Mesenchymal stem cell (in vitro differentiated cells and primary cell): Measurements from ENCODE around the gene SATB1.

Source experiments
- DNase-seq: peaks from one replicate; pipeline ENCODE4 v3.0.0-alpha.2; 2013
- H2AFZ ChIP-seq: one replicate; pipeline ENCODE4 v1.6.1; 2013; ENCODE audit warnings: low read depth, mild to moderate bottlenecking, control low read depth, inconsistent platforms, low read length, moderate library complexity
- H2AK5ac ChIP-seq: 2 replicates; pipeline ENCODE4 v1.6.1; 2013; ENCODE audit warnings: low read length, moderate library complexity, mild to moderate bottlenecking, inconsistent platforms; ENCODE audit not compliant: severe bottlenecking
- H2BK120ac ChIP-seq: one replicate; pipeline ENCODE4 v1.6.1; 2013; ENCODE audit warnings: low read depth, mild to moderate bottlenecking, inconsistent platforms, low read length, moderate library complexity
- H2BK12ac ChIP-seq, 2 experiments: one replicate each; pipeline ENCODE4 v1.6.1; 2013; ENCODE audit warnings: inconsistent platforms in 2 of 2, low read length in 2 of 2, mild to moderate bottlenecking in 2 of 2, moderate library complexity in 2 of 2, control low read depth in 1 of 2
- H2BK15ac ChIP-seq: one replicate; pipeline ENCODE4 v1.6.1; 2013; ENCODE audit warnings: mild to moderate bottlenecking, low read depth, inconsistent platforms; ENCODE audit not compliant: poor library complexity, severe bottlenecking
- H2BK5ac ChIP-seq: 2 replicates; pipeline ENCODE4 v1.6.1; 2013; ENCODE audit warnings: low read depth, mild to moderate bottlenecking, low read length, control low read depth, inconsistent platforms; ENCODE audit not compliant: poor library complexity, severe bottlenecking
- H3K14ac ChIP-seq, 2 experiments: one replicate each; pipeline ENCODE4 v1.6.1; 2013; ENCODE audit warnings: inconsistent platforms in 2 of 2, low read length in 2 of 2, control low read depth in 1 of 2, mild to moderate bottlenecking in 1 of 2, moderate library complexity in 1 of 2
- H3K18ac ChIP-seq, 2 experiments: one replicate each; pipeline ENCODE4 v1.6.1; 2013; ENCODE audit warnings: inconsistent platforms in 2 of 2, low read length in 2 of 2, control low read depth in 1 of 2, low read depth in 1 of 2, mild to moderate bottlenecking in 1 of 2
- H3K23ac ChIP-seq, 2 experiments: one replicate each; pipeline ENCODE4 v1.6.1; 2013; ENCODE audit warnings: inconsistent platforms in 2 of 2, low read length in 2 of 2, mild to moderate bottlenecking in 2 of 2, moderate library complexity in 2 of 2, control low read depth in 1 of 2
- H3K27ac ChIP-seq: 2 replicates; pipeline ENCODE4 v1.5.1; 2013; ENCODE audit warnings: mild to moderate bottlenecking, moderate library complexity, low read length, control low read depth, inconsistent platforms; ENCODE audit not compliant: poor library complexity, severe bottlenecking
- H3K27me3 ChIP-seq, 2 experiments: 2 replicates each; pipeline versions ENCODE4 v1.6.1 to v1.7.0; 2013; ENCODE audit warnings: low read length in 2 of 2, mild to moderate bottlenecking in 2 of 2, moderate library complexity in 2 of 2, control low read depth in 1 of 2, inconsistent platforms in 1 of 2; ENCODE audit not compliant: control insufficient read depth in 1 of 2, insufficient read depth in 1 of 2
- H3K36me3 ChIP-seq, 2 experiments: 2 replicates each; pipeline versions ENCODE4 v1.6.1 to v1.7.0; 2013; ENCODE audit warnings: low read length in 2 of 2, control low read depth in 1 of 2, inconsistent platforms in 1 of 2, low read depth in 1 of 2, mild to moderate bottlenecking in 1 of 2; ENCODE audit not compliant: insufficient read depth in 2 of 2, control insufficient read depth in 1 of 2
- H3K4ac ChIP-seq, 2 experiments: one replicate each; pipeline ENCODE4 v1.6.1; 2013; ENCODE audit warnings: inconsistent platforms in 2 of 2, low read length in 2 of 2, mild to moderate bottlenecking in 2 of 2, moderate library complexity in 2 of 2, control low read depth in 1 of 2, low read depth in 1 of 2
- H3K4me1 ChIP-seq: 2 replicates; pipeline ENCODE4 v1.6.1; 2013; ENCODE audit warnings: low read depth, low read length, control low read depth; ENCODE audit not compliant: control insufficient read depth, insufficient read depth
- H3K4me2 ChIP-seq: 2 replicates; pipeline ENCODE4 v1.6.1; 2013; ENCODE audit warnings: low read length, mild to moderate bottlenecking, inconsistent platforms; ENCODE audit not compliant: poor library complexity, severe bottlenecking
- H3K4me3 ChIP-seq, 2 experiments: 2 replicates each; pipeline versions ENCODE4 v1.5.1 to v1.7.0; 2013; ENCODE audit warnings: low read length in 2 of 2, mild to moderate bottlenecking in 2 of 2, control low read depth in 1 of 2, low read depth in 1 of 2; ENCODE audit not compliant: insufficient read depth in 1 of 2
- H3K79me1 ChIP-seq: replicated peaks from 2 replicates; pipeline ENCODE4 v1.6.1; 2013; ENCODE audit warnings: mild to moderate bottlenecking, control low read depth, low read length, inconsistent platforms; ENCODE audit not compliant: poor library complexity, severe bottlenecking
- H3K9ac ChIP-seq: 2 replicates; pipeline ENCODE4 v1.7.0; 2013; ENCODE audit warnings: mild to moderate bottlenecking, low read length, moderate library complexity
- H3K9me3 ChIP-seq: 2 replicates; pipeline ENCODE4 v1.7.0; 2013; ENCODE audit warnings: mild to moderate bottlenecking, low read length; ENCODE audit not compliant: control insufficient read depth
- H4K8ac ChIP-seq: one replicate; pipeline ENCODE4 v1.6.1; 2013; ENCODE audit warnings: inconsistent platforms, mild to moderate bottlenecking, low read length, moderate library complexity
- H4K91ac ChIP-seq: one replicate; pipeline ENCODE4 v1.6.1; 2013; ENCODE audit warnings: mild to moderate bottlenecking, low read length, inconsistent platforms
- WGBS: methylation state at CpG from one replicate; pipeline ENCODE4 v1.1.7; 2013; ENCODE audit warnings: mixed read lengths; 5-methylcytosine and 5-hydroxymethylcytosine counted together

The SATB1 gene

GRCh38 chr3:18425641-18426257 is 610 bp upstream of the SATB1 start:
- Histone ChIP-seq H3K36me3 (peaks cover 0 to under 1% of the 10 kb centered on the region in 2 experiments), H3K79me1 (no peaks in the 10 kb centered on the region), H3K4me1 (no peaks in the 10 kb centered on the region), H2BK12ac (no peak overlapping the region), H3K4me3 (peak overlapping the region; percentile 80 to 83), H3K27ac (no peak overlapping the region), H3K4me2 (peak overlapping the region; percentile 97), H4K8ac (no peak overlapping the region), H2AFZ (no peak overlapping the region), H3K18ac (peak overlapping the region in 1 of 2 experiments; percentile 28), H3K9me3 (no peaks in the 10 kb centered on the region), H2BK120ac (no peak overlapping the region), H2AK5ac (no peak overlapping the region), H4K91ac (no peak overlapping the region), H3K4ac (no peak overlapping the region), H2BK15ac (no peak overlapping the region), H2BK5ac (no peak overlapping the region), H3K27me3 (peaks cover 0 to 7% of the 10 kb centered on the region in 2 experiments), H3K9ac (peak overlapping the region; percentile 72), H3K14ac (peak overlapping the region in 1 of 2 experiments; percentile 45), H3K23ac (peak overlapping the region in 1 of 2 experiments; percentile 81)
- peak; percentile 8 for DNase-seq
- under 1% methylated on average over 22 of the region's 47 CpGs for WGBS

- Histone ChIP-seq H4K91ac (no peak overlapping the region), H3K79me1 (no peaks in the 10 kb centered on the region), H3K27ac (no peak overlapping the region), H2BK5ac (peak overlapping the region; percentile 11), H3K4ac (peak overlapping the region in 1 of 2 experiments; percentile 73), H2AK5ac (no peak overlapping the region), H3K27me3 (peaks cover 0 to 5% of the 10 kb centered on the region in 2 experiments), H3K4me1 (no peaks in the 10 kb centered on the region), H2BK15ac (no peak overlapping the region), H2BK12ac (peak overlapping the region in 1 of 2 experiments; percentile 59), H3K36me3 (peaks cover 0 to 14% of the 10 kb centered on the region in 2 experiments), H2BK120ac (peak overlapping the region; percentile 73), H2AFZ (peak overlapping the region; percentile 82), H4K8ac (peak overlapping the region; percentile 55), H3K9me3 (no peaks in the 10 kb centered on the region), H3K23ac (peak overlapping the region in 1 of 2 experiments; percentile 79), H3K14ac (peak overlapping the region in 1 of 2 experiments; percentile 60), H3K9ac (peak overlapping the region; percentile 91), H3K4me3 (peak overlapping the region; percentile 80 to 90), H3K4me2 (peak overlapping the region; percentile 97), H3K18ac (peak overlapping the region; percentile 55 to 80)
- DNase-seq, result no peak
- under 1% methylated on average over 15 of the region's 27 CpGs for WGBS
Observed at GRCh38 chr3:18424213-18424728, 868 bp downstream of the SATB1 start.

- Histone ChIP-seq H3K9ac (peak overlapping the region; percentile 91), H3K36me3 (peaks cover 0 to 17% of the 10 kb centered on the region in 2 experiments), H3K4me2 (peak overlapping the region; percentile 97), H3K23ac (no peak overlapping the region), H3K4me3 (peak overlapping the region; percentile 80 to 90), H3K27me3 (no peaks in the 10 kb centered on the region), H3K9me3 (no peaks in the 10 kb centered on the region), H3K79me1 (no peaks in the 10 kb centered on the region), H4K8ac (peak overlapping the region; percentile 35), H3K14ac (no peak overlapping the region), H3K18ac (no peak overlapping the region), H4K91ac (no peak overlapping the region), H2BK15ac (no peak overlapping the region), H2BK120ac (no peak overlapping the region), H3K27ac (peak overlapping the region; percentile 20), H2AFZ (no peak overlapping the region), H2BK12ac (no peak overlapping the region), H3K4ac (no peak overlapping the region), H2BK5ac (no peak overlapping the region), H2AK5ac (no peak overlapping the region), H3K4me1 (no peaks in the 10 kb centered on the region)
- 3% methylated on average over 15 of the region's 22 CpGs for WGBS
- peak; percentile 65 for DNase-seq
Observed at GRCh38 chr3:18423401-18424212, 1.5 kb downstream of the SATB1 start.

- no peaks in the 10 kb centered on the region for H3K79me1 ChIP-seq
- no peak overlapping the region for H2AK5ac ChIP-seq
- H3K18ac ChIP-seq, result no peak overlapping the region
- H3K14ac ChIP-seq, result no peak overlapping the region
- H2AFZ ChIP-seq, result no peak overlapping the region
- H3K4me2 ChIP-seq, result peak overlapping the region; percentile 47
- no peak overlapping the region for H4K8ac ChIP-seq
- no peak for DNase-seq
- no peak overlapping the region for H4K91ac ChIP-seq
- H2BK15ac ChIP-seq, result no peak overlapping the region
- peak overlapping the region; percentile 34 for H2BK120ac ChIP-seq
- H2BK5ac ChIP-seq, result no peak overlapping the region
- peak overlapping the region; percentile 91 for H3K9ac ChIP-seq
- H3K27ac ChIP-seq, result no peak overlapping the region
- H3K4me1 ChIP-seq, result no peaks in the 10 kb centered on the region
- peak overlapping the region in 1 of 2 experiments; percentile 90 for H3K4me3 ChIP-seq
- H3K4ac ChIP-seq, result no peak overlapping the region
- H3K9me3 ChIP-seq, result no peaks in the 10 kb centered on the region
- no peaks in the 10 kb centered on the region for H3K27me3 ChIP-seq
- H3K23ac ChIP-seq, result no peak overlapping the region
- peaks cover 0 to 23% of the 10 kb centered on the region in 2 experiments for H3K36me3 ChIP-seq
- H2BK12ac ChIP-seq, result no peak overlapping the region
- 27% methylated on average over 5 of the region's 5 CpGs for WGBS
Observed at GRCh38 chr3:18422972-18423371, 2.2 kb downstream of the SATB1 start.
